Activated gamma-delta T cell treated with anti-CD3 and anti-CD28 coated beads, Interleukin-2, amount 50 U/mL, for 16 hours (primary cell): Measurements from ENCODE around the gene GCDH.
"Not testable (repeated sequence)": the region's sequence is repeated elsewhere in the genome, so short reads cannot be mapped to it uniquely, and the experiment has no call there.

Experiments used
- DNase-seq: peaks from one replicate; pipeline ENCODE4 v3.0.0-alpha.2; 2020; ENCODE audit warnings: low read depth

The GCDH gene

DNA sequence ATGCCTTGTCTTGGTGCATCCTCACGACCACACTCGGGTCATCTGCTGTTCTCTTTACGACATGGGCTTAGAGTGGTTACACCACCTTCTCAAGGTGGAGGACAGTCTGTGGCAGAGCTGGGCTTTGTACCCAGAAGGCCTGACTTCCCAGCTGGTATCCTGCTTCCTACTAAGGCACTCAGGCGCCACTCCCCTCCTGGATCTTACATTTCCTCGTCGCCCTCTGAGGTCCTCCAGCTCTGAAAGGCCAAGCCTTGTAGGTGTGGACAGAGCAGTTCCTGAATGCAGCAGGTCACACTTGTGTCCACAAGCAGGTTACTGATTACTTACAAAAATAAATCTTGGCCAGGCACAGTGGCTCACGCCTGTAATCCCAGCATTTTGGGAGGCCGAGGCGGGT, 16.2 kb downstream of the GCDH start:
- no peak for DNase-seq

DNA sequence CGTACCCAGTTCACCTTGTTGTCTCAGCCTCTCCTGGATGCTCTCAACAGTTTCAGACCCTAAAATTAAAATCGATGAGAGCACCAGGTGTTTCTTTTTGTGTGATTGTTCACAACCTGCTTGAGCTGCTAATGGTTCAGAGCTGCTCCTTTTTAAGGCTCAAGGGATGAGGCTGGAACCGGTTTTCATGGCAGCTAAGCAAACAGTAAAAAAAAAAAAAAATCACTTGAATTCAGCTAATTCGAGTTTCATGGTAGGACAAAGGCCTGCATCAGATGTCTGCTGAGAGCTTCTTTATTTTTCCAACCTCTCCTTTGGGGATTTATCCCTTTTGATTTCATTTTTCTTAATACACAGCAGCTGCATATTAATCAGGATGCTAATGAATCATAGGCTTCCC, 21.6 kb downstream of the GCDH start:
- no peak for DNase-seq

DNA sequence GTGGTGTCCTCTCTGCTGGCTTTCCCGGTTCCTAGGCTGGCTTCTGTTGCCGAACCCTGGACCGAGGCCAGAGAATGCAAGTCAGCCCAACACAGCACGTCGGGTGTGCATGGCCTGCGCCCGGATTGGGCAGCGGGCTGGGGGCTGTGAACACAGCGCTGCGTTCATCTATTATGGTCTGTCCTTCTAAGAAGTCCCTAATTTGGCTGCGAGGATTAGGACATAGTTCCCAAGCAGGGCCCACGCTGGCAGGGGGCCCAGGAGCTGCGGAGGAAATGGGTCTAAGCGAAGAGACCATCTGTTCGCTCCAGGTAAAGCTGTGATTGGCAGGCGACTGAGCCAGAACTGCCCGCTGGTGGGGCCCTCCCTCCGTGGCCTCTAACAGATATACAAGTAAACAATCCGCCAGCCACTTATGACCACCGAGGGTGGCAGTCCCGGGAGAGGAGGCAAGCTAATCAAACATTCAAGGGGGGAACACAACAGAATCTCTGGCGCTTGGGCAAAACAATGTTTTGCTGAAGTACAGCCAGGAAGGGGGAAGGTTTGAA, 22.1 kb downstream of the GCDH start:
- no peak for DNase-seq

DNA sequence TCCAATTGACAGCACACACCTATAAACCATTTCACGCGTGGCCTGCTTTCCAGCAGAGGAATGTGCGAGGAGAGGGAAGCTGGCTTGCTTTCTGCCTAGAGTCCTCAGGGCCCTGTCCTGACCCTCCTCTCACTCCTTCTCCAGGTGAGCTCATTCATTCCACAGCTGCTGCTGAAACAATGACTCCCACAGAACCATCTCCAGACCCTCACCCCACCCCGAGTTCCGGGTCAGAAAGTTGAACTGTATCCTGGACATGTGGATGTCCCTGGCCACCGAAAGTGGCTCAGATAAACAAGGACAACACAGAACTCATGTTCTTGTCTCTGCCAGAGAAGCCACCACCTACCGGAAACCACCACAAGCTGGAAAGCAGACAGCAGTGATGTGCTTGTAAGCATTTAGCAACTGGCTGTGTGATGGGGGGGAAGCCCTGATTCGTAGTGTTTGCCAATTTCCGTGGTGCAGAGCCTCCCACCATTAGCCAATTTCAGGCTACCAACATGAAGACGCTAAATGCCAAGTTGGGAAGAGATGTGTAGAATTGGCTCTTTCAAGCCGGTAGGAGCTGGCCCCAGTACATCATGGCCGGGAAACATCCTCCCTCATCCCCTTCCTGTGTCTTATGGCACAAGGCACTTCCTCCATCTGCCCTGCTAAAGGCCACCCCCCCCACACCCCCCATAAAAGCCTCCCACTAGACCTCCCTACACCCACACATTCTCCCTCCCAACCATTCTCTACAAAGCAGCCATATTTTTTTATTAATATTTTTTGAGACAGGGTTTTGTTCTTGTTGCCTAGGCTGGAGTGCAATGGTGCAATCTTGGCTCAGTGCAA, 23.1 kb downstream of the GCDH start:
- DNase-seq = no peak

DNA sequence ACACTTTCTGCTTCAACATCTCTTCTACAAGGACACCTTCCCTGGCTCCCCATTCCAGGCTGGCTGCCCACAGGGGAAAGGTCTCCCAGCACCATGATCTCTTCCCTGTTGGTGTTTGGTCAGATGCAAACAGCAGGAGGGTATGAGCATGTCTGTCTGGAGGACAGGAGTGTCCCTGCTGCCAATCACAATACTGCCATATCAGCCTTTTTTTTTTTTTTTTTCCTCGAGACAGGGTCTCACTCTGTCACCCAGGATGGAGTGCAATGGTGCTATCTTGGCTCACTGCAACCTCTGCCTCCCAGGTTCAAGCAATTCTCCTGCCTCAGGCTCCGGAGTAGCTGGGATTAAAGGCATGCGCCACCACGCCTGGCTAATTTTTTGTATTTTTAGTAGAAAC, 24.9 kb downstream of the GCDH start:
- not testable (repeated sequence) for DNase-seq

DNA sequence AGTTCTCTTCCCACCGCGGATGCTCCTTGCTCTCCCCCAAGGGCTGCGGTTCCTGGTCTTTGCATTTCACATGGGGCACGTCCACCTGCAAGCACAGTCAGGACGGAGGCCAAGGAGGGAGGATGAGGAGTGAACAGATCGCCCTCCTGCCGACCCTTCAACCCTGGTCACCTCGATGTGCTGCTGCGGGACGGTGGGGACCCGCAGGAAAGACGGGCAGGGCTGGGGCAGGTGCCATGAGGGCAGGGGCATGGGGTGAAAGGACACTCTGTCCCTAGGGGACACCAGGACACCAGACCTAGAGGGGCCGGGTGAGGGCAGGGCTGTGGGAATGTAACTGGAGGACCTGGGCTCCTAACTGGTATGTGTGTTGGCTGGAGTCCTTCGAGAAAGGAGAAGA, 27.3 kb downstream of the GCDH start:
- no peak for DNase-seq

DNA sequence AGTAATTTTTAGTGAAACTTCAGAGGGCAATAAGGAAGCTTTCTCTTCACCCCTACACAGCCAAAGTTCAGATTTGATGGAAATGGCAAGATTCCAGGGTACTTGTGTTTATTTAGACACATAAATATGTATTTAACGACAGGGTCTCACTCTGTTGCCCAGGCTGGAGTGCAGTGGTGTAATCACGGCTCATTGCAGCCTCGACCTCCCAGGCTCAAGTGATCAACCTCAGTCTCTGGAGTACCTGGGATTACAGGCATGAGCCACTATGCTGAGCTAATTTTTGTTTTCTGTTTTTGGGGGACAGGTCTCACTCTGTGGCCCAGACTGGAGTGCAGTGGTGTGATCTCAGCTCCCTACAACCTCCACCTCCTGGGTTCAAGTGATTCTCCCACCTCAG, 30.1 kb downstream of the GCDH start:
- no peak for DNase-seq

DNA sequence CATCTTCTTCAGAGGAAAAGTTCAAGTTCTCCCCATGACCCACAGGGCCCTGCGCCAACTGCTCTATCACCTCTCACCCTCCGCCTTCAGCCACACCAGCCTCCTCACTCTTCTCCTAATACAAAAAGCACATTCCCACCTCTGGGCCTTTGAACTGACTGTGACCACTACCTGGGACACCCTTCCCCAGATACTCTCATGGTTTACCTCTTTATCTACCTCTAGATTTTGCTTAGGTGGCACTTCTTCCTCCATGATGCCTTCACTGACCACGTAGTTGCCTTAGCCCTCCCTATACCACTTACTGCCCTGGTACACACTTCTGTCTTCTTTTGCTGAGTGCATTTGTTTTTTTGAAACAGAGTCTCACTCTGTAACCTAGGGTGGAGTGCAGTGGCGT, 32.0 kb downstream of the GCDH start:
- no peak for DNase-seq

DNA sequence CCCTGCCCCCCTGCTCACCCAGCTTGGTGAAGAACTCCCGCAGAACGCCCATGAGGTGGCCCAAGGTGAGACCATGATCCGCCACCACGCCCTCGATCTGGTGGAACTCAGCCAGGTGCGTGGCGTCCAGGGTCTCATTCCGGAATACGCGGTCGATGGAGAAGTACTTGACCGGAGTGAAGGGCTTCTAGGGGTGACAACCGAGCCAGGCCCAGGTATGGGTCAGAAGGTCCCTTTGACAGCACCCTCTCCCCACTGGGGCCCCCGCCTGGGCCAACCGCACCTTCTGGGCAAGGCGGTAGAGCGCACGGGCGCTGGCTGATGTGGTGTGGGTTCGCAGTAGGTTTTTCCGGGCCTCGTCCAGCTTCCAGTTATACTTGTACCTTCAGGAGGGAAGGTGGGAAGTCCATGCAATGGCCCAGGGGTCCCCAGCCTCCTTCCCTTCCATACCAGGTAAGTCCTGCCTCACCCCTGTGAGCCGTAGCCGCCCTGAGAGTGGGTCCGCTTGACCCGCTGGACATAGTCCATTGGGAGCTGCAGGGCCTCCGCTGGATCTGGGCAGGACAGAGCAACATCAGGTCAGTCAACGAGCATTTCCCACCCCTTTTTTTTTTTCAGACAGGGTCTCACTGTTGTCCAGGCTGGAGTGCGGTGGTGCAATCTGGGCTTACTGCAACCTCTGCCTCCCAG, 33.8 kb downstream of the GCDH start:
- DNase-seq = no peak

DNA sequence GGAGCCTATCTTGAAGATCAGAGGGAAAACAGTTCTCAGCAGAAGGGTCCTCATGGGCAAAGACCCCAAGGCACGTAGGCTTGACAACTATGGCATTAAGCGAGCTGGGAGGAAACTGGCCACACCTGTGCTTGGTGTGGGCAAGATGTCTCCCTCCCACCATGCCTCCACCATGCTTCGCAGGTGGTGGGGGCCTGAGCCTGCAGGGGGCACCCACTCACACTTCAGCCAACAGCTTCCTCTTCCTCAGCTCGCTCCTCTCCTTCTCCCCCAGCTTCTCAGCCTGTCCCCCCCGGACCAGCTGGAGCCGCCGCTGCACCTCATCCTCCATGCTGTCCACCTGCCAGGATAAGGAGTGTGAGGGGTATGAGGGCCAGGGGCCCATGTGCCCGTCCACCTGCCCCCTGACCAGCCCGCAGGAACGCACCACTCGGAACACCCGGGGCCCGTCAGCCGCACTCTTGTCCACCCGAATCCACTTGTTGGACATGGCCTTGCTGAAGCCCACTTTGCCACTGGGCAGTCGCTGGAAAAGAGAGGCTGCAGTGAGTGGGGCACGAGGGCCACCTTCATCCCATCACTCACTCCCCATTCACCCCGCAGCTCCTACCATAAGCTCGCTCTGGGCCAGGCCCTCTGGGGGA, 39.2 kb downstream of the GCDH start:
- no peak for DNase-seq

DNA sequence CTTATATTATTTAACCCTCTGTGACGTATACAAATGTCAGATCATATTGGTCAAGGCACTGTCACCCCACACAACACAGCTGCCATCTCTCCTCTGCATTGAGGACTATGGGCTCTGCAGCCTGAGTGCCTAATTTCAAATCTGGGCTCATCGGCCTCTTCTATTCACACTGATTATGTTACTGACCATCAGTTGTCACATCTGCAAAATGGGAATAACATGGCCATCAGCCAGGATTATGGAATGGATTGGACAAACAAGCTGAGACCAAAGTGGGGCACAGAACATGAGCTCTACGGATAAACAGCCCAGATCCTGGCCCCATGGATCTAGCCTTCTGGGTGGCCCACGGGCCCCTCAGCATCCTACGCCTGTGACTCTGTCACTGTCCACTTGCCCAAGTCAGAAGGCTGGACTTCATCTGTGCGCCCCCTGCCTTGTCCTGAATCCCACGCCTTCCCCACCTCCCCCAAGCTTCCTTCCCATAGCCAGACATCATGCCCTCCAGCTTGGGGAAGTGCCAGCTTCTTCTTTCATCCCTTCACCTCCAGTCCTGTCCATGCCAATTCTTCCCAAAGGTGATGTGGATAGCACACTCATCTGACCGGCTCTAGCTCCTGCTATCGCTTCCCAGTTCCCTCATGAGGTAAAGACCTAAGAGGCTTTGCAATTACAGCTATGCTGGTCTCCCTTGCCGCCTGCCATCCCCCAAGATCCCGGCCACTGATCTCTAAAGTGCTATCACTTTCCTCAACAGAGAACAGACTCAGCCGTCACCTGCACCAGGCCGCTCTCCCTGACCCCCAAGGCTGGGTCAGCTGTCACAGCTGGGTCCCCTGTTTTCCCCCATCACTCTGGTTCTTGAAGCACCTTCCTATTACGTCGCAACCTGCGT, 41.7 kb downstream of the GCDH start:
- no peak for DNase-seq

DNA sequence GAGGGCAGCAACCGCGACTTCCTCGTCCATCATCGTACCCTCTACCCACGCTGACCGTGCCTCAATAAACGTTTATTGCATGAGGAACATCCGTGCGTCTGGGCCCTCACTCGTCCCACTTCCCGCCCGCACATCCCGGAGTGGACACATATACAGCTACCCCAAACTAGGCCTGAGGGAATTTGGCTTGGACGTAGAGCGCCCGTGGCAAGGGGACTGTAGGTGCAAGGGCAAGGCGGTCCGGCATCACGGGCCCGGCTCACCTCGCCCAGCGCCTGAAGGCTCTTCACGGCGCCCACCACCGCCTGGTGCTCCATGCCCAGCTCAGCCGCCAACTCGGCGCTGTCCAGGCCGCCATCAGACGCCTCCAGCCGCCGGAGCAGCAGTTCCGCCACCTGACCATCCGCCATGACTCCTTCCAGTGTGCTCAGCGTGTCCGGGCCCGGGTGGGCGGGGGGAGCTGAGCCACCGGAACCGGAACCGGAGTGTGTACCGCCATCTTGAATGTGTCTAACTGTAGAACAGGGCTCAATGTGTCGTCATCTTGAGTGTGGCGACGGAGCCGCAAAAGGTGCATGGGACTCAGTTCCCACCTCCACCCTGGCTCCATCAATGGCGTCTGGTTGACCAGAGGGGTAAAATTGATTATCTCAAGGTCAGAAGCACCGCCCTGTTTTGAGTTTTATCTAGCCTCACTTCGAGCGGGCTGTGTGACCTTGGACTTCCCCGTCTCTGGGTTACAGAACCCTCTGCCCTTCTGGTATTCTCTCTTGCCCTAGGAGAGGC, 42.5 kb downstream of the GCDH start, which contains the start of gene FARSA:
Gene FARSA, minus strand, starts transcription at position 425 of the 786 bp plus-strand sequence. Its CDS starts 15 bp downstream, at position 410.
- peak; percentile 86 for DNase-seq

DNA sequence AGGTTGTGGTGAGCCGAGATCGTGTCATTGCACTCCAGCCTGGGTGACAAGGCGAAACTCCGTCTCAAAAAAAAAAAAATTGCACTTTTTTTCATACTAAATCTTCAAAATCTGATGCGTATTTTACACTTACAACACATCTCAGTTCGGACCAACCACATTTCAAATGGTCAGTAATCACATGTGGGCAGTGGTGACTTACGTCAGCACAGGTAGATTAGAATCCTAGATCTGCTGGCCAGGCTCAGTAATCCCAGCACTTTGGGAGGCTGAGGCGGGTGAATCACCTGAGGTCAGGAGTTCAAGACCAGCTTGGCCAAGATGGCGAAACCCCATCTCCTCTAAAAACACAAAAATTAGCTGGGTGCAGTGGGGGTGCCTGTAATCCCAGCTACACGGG, 44.1 kb downstream of the GCDH start:
- no peak for DNase-seq

DNA sequence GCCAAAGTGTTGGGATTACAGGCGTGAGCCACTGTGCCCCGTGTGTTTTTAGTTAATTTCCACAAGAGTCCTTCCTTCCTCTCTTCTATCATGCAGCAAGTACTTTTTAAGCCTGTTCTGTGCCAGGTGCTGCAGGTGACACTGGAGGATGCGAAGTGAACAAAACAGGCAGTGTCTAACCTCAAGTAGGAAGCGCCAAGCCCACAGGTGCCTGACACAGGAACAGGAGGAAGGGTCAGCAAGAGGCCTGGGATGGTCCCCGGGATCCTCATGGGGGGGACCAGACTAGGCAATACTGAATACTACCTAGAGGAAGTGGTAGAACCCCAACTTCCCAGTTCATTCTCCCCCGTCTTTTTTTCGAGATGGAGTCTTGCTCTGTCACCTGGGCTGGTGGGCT, 45.6 kb downstream of the GCDH start:
- no peak for DNase-seq

DNA sequence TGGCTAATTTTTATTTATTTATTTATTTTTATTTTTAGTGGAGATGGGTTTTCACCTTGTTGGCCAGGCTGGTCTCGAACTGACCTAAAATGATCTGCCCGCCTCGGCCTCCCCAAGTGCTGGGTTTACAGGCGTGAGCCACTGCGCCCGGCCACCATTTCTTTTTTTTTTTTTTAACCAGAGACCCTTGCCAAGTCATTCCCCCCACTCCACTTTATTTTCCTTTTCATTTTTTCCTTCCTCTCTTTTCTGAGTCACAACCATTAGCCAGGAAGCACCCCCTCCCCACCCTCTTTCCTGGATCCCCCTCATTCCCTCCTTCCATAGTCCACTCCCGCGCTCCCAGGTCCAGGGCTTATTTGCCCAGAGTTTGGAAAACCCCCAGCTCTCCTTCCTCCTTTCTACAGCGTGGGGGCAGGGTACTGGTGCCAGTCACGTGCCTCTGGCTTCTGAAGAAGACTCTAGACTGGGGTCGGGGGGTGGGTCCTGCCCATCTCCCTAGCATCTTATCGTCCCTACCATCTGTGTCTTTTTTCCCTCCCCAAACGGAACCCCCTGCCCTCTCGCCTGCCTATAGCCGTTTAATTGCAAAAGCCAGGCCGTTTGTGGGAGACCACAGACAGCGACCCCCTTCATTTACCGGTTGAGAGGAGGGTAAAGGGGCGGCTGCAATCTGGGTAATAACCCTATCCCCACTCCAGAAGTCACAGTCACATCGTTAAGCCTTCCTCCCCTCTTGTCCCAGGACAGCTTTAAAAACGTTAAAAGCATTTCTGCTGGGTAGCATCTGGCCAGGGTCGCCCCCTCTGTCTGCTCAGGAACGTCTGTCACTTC, 46.4 kb downstream of the GCDH start:
- no peak for DNase-seq

DNA sequence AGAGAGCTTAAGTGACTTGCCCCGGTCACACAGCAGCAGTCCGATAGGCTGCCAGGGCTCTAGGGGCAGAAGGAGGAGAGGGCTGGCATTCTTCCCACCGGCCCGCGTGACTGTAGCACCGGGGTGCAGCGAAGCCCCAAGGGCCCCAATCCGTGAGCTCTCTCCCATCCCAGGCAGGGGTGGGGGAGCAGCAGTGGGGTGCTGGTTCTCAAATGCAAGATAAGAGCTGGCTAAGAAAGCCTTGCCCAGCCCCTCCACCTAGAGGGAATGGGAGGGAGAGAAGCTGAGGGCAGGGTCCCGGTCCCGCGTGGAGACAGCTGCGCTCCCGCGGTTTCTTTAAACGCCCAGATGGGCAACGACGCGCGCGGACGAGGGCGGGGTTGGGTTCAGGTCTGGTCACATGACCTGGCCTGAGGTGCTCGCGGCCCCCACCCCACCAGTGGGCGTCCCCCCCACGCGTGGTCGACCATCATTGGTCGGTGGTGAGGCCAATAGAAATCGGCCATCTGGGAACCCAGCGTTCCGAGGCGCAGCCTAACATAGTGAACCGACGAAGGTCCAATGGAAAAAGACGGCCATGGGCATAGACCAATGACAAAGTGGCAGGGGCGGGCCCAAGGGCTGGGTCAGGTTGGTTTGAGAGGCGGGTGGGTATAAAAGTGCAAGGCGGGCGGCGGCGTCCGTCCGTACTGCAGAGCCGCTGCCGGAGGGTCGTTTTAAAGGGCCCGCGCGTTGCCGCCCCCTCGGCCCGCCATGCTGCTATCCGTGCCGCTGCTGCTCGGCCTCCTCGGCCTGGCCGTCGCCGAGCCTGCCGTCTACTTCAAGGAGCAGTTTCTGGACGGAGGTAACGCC, 47.2 kb downstream of the GCDH start, which contains the start of gene CALR:
Gene CALR, plus strand, starts transcription at position 683 of the 852 bp plus-strand sequence. Its CDS starts 71 bp downstream, at position 754.
- peak; percentile 99 for DNase-seq

DNA sequence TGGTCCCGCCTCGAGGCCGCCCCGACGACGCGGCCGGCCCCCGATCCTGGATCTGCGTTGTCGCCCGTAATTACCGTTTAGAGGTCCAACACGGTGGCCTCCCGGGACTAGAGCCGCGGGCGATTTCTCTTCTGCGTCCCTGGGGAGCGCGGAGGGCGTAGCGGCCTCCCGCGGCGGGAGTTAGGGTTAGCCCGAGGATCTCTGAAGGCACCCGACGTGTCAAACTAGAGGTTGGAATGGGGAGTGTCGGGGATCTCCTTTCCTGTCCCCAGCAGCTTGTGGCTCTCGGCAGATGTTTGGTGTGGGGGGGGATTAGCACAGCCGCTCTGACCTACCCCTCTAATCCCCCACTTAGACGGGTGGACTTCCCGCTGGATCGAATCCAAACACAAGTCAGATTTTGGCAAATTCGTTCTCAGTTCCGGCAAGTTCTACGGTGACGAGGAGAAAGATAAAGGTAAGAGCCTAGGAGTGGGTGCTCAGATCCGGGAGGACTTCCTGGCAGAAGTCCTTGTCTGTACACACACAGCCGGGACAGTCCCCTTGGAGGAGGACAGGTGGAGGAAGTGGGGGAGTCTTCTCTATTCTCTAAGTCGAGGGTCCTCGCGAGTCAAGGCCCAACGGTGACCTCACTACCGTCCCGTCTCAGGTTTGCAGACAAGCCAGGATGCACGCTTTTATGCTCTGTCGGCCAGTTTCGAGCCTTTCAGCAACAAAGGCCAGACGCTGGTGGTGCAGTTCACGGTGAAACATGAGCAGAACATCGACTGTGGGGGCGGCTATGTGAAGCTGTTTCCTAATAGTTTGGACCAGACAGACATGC, 48.0 kb downstream of the GCDH start:
- no peak for DNase-seq

DNA sequence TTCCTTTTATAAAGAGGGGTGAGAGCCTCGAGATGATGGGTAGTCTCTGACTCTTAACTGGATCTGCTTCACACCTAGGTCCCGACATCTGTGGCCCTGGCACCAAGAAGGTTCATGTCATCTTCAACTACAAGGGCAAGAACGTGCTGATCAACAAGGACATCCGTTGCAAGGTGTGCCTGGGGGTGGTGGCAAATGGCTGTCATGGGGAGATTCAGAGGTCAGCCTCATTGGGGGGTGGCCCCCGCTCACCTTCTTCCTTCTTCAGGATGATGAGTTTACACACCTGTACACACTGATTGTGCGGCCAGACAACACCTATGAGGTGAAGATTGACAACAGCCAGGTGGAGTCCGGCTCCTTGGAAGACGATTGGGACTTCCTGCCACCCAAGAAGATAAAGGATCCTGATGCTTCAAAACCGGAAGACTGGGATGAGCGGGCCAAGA, 49.0 kb downstream of the GCDH start:
- no peak for DNase-seq
